ENCODE measurements around the gene ITIH1. TPM values are rescaled to one million over a fixed set of nuclear protein-coding genes. Genes with fewer than 3 reads are reported as not detected.

The ITIH1 gene
- polyA plus RNA-seq, 1 donor from 2014 or later = not detected

DNA sequence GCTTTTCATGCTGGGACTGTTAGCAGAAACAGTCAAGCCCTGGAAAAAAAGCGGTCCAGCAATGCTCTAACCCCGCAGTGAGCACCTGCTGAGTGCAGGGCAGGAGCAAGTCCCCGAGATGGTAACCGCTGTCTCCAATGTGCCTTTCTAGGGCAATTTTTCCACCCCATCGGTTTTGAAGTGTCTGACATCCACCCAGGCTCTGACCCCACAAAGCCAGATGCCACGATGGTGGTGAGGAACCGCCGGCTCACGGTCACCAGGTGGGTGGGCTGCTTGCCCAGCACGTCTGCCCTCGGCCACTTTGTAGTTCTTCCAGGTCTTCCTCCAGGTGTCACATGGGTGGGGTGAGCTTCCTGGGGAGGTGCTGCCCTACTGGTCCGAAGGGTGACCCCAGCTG, 14.0 kb downstream of the ITIH1 start:
- H3K9me3 ChIP-seq (ENCODE audit: low read length) = no peaks in the 10 kb centered on the region
- TF ChIP-seq POLR2AphosphoS5 (IDR thresholded peaks at IDR 0.05) (no peak), MXI1 (conservative IDR thresholded peaks at IDR 0.05; ENCODE audit: poor library complexity, severe bottlenecking) (no peak), EP300 (conservative IDR thresholded peaks at IDR 0.05; ENCODE audit: poor library complexity, severe bottlenecking) (no peak), TAF1 (IDR thresholded peaks at IDR 0.05; ENCODE audit: low read depth) (no peak), SMC3 (conservative IDR thresholded peaks at IDR 0.05; ENCODE audit: poor library complexity) (no peak)
- H3F3A ChIP-seq (ENCODE audit: insufficient read depth, low read length, poor library complexity, severe bottlenecking) = no peaks in the 10 kb centered on the region

DNA sequence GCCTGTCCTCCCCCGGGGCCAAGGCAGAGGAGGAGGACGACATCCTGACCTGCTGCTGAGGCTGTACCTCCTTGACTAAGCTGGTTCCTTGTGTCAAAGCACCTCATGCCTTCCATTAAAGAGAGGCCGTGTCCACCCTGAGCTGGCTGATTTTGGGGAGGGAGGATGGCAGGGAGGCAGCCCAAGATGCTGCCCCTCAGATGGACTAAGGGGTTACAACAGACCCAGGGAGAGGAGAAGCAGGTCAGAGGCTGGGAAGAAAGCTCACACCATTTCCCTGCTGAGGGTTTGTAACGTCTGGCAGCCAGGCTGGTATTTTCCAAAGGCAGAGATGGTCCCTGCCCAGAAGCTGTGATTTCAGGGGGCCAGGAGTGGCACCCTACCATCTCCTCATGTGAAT, 14.5 kb downstream of the ITIH1 start:
- Histone ChIP-seq H3K9me2 (ENCODE audit: insufficient read depth, low read length) (no peaks in the 10 kb centered on the region), H3K9me3 (ENCODE audit: low read length) (no peaks in the 10 kb centered on the region), H3K36me3 (ENCODE audit: insufficient read depth, low read length) (no peaks in the 10 kb centered on the region), H3K9ac (ENCODE audit: low read length) (no peak overlapping the region), H2AFZ (ENCODE audit: low read depth, low read length) (no peak overlapping the region), H3K27ac (ENCODE audit: low read length) (no peak overlapping the region), H3K4me2 (ENCODE audit: low read length) (no peak overlapping the region), H3K27me3 (ENCODE audit: insufficient read depth, low read depth, low read length) (no peaks in the 10 kb centered on the region), H3K4me3 (ENCODE audit: low read length) (no peak overlapping the region), H3F3A (ENCODE audit: insufficient read depth, low read length, poor library complexity, severe bottlenecking) (no peaks in the 10 kb centered on the region), H4K20me1 (ENCODE audit: insufficient read depth) (no peaks in the 10 kb centered on the region), H3K79me2 (replicated peaks; ENCODE audit: insufficient read depth, low read length) (no peaks in the 10 kb centered on the region)
- TF ChIP-seq EZH2 (IDR thresholded peaks at IDR 0.05; ENCODE audit: borderline replicate concordance, insufficient read depth, low read length, poor library complexity, severe bottlenecking) = no peak
- TF ChIP-seq TAF1 (IDR thresholded peaks at IDR 0.05; ENCODE audit: low read depth) = no peak
- TF ChIP-seq, protein P1, sequence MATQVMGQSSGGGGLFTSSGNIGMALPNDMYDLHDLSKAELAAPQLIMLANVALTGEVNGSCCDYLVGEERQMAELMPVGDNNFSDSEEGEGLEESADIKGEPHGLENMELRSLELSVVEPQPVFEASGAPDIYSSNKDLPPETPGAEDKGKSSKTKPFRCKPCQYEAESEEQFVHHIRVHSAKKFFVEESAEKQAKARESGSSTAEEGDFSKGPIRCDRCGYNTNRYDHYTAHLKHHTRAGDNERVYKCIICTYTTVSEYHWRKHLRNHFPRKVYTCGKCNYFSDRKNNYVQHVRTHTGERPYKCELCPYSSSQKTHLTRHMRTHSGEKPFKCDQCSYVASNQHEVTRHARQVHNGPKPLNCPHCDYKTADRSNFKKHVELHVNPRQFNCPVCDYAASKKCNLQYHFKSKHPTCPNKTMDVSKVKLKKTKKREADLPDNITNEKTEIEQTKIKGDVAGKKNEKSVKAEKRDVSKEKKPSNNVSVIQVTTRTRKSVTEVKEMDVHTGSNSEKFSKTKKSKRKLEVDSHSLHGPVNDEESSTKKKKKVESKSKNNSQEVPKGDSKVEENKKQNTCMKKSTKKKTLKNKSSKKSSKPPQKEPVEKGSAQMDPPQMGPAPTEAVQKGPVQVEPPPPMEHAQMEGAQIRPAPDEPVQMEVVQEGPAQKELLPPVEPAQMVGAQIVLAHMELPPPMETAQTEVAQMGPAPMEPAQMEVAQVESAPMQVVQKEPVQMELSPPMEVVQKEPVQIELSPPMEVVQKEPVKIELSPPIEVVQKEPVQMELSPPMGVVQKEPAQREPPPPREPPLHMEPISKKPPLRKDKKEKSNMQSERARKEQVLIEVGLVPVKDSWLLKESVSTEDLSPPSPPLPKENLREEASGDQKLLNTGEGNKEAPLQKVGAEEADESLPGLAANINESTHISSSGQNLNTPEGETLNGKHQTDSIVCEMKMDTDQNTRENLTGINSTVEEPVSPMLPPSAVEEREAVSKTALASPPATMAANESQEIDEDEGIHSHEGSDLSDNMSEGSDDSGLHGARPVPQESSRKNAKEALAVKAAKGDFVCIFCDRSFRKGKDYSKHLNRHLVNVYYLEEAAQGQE (IDR thresholded peaks at IDR 0.05; ENCODE audit: borderline replicate concordance) = no peak
- TF ChIP-seq SMC3 (conservative IDR thresholded peaks at IDR 0.05; ENCODE audit: poor library complexity) = no peak
- no peak for TF ChIP-seq POLR2AphosphoS5 (IDR thresholded peaks at IDR 0.05)
- TF ChIP-seq EP300 (conservative IDR thresholded peaks at IDR 0.05; ENCODE audit: poor library complexity, severe bottlenecking) = no peak
- TF ChIP-seq, protein P2, sequence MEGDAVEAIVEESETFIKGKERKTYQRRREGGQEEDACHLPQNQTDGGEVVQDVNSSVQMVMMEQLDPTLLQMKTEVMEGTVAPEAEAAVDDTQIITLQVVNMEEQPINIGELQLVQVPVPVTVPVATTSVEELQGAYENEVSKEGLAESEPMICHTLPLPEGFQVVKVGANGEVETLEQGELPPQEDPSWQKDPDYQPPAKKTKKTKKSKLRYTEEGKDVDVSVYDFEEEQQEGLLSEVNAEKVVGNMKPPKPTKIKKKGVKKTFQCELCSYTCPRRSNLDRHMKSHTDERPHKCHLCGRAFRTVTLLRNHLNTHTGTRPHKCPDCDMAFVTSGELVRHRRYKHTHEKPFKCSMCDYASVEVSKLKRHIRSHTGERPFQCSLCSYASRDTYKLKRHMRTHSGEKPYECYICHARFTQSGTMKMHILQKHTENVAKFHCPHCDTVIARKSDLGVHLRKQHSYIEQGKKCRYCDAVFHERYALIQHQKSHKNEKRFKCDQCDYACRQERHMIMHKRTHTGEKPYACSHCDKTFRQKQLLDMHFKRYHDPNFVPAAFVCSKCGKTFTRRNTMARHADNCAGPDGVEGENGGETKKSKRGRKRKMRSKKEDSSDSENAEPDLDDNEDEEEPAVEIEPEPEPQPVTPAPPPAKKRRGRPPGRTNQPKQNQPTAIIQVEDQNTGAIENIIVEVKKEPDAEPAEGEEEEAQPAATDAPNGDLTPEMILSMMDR (IDR thresholded peaks at IDR 0.05; ENCODE audit: poor library complexity, severe bottlenecking) = no peak
- no peak for TF ChIP-seq MXI1 (conservative IDR thresholded peaks at IDR 0.05; ENCODE audit: poor library complexity, severe bottlenecking)

More for the DNA sequence above, 14.0 kb downstream of the ITIH1 start:
- no peak overlapping the region for H3K27ac ChIP-seq (ENCODE audit: low read length)
- no peak overlapping the region for H3K4me2 ChIP-seq (ENCODE audit: low read length)
- H3K27me3 ChIP-seq (ENCODE audit: insufficient read depth, low read depth, low read length) = no peaks in the 10 kb centered on the region
- H3K4me3 ChIP-seq (ENCODE audit: low read length) = no peak overlapping the region
- H3K36me3 ChIP-seq (ENCODE audit: insufficient read depth, low read length) = no peaks in the 10 kb centered on the region
- H3K9ac ChIP-seq (ENCODE audit: low read length) = no peak overlapping the region
- no peaks in the 10 kb centered on the region for H4K20me1 ChIP-seq (ENCODE audit: insufficient read depth)
- H3K79me2 ChIP-seq (replicated peaks; ENCODE audit: insufficient read depth, low read length) = no peaks in the 10 kb centered on the region
- H3K9me2 ChIP-seq (ENCODE audit: insufficient read depth, low read length) = no peaks in the 10 kb centered on the region
- H2AFZ ChIP-seq (ENCODE audit: low read depth, low read length) = no peak overlapping the region

DNA sequence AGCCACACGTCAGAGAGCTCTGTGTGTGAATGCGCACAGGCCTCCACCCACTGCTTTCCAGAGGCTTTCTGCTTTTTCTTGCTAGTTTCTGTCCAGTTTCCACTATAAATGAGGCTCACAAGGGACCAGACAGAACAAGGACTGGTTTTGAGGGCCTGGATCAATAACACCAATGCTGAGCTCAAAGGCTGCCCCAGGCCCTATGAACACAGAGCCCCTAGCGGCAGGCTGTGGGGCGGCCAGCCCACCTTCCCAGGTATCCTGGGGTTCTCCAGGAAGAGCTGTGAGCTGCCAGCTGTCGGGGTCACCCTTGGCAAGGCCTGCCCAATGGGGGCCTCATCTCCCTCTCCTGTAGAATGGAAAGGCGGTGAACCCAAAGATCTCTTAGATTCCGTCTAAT, 15.0 kb downstream of the ITIH1 start:
- H2AFZ ChIP-seq (ENCODE audit: low read depth, low read length) = no peak overlapping the region
- H4K20me1 ChIP-seq (ENCODE audit: insufficient read depth) = no peaks in the 10 kb centered on the region
- TF ChIP-seq, protein P1 (IDR thresholded peaks at IDR 0.05; ENCODE audit: borderline replicate concordance) = no peak
- no peak for TF ChIP-seq MXI1 (conservative IDR thresholded peaks at IDR 0.05; ENCODE audit: poor library complexity, severe bottlenecking)
- TF ChIP-seq RAD21 (conservative IDR thresholded peaks at IDR 0.05) = no peak
- TF ChIP-seq EP300 (conservative IDR thresholded peaks at IDR 0.05; ENCODE audit: poor library complexity, severe bottlenecking) = no peak
- TF ChIP-seq EZH2 (IDR thresholded peaks at IDR 0.05; ENCODE audit: borderline replicate concordance, insufficient read depth, low read length, poor library complexity, severe bottlenecking) = no peak
- no peak for TF ChIP-seq POLR2AphosphoS5 (IDR thresholded peaks at IDR 0.05)
- no peak for TF ChIP-seq TAF1 (IDR thresholded peaks at IDR 0.05; ENCODE audit: low read depth)
- TF ChIP-seq SMC3 (conservative IDR thresholded peaks at IDR 0.05; ENCODE audit: poor library complexity) = no peak
- TF ChIP-seq, protein P2 (IDR thresholded peaks at IDR 0.05; ENCODE audit: poor library complexity, severe bottlenecking) = no peak

More for the DNA sequence above, 15.0 kb downstream of the ITIH1 start:
- H3K4me2 ChIP-seq (ENCODE audit: low read length) = no peak overlapping the region
- H3K27ac ChIP-seq (ENCODE audit: low read length) = no peak overlapping the region
- H3K27me3 ChIP-seq (ENCODE audit: insufficient read depth, low read depth, low read length) = no peaks in the 10 kb centered on the region
- H3K9me2 ChIP-seq (ENCODE audit: insufficient read depth, low read length) = no peaks in the 10 kb centered on the region
- H3F3A ChIP-seq (ENCODE audit: insufficient read depth, low read length, poor library complexity, severe bottlenecking) = no peaks in the 10 kb centered on the region
- no peak overlapping the region for H3K4me3 ChIP-seq (ENCODE audit: low read length)
- H3K36me3 ChIP-seq (ENCODE audit: insufficient read depth, low read length) = no peaks in the 10 kb centered on the region
- H3K79me2 ChIP-seq (replicated peaks; ENCODE audit: insufficient read depth, low read length) = no peaks in the 10 kb centered on the region
- no peaks in the 10 kb centered on the region for H3K9me3 ChIP-seq (ENCODE audit: low read length)
- H3K9ac ChIP-seq (ENCODE audit: low read length) = no peak overlapping the region
